H1 (cell line): ENCODE results near the gene FBXW8. TPM values are rescaled to one million over a fixed set of nuclear protein-coding genes. Genes with fewer than 3 reads are reported as not detected.

ENCODE experiments used
- CBX5 ChIP-seq: fragments of 300-800, 300-1000 bp; sonication (generic); IDR thresholded peaks from 2 replicates; pipeline ENCODE4 v1.7.1; 2016; ENCODE audit warnings: antibody characterized with exemption, low read length, low read depth
- polyA plus RNA-seq, 7 experiments: library from polyadenylated mRNA; depleted of rRNA in 3 of 7; stranded (reverse) in 5 of 7; unstranded in 2 of 7; fragments of >200 nt in 5 of 7; fragments of 200-250 nt in 2 of 7; gene quantifications; 1 replicate in 5 of 7; 2 replicates in 1 of 7; 4 replicates in 1 of 7; pipeline versions ENCODE4 v1.2.1 to v1.2.3, GENCODE V29; 2011 to 2013; ENCODE audit warnings: missing spikeins in 2 of 7, mixed read lengths in 2 of 7
- total RNA-seq: library from RNA; stranded (reverse); fragmentation: NEBNext Ultra II Directional; extraction: Animal tissue kit (Norgen Biotek cat#: 25700); gene quantifications from 2 replicates; pipeline ENCODE4 v1.2.1, GENCODE V29; 2021

FBXW8 gene
- total and polyA plus RNA-seq, 2 of the 8 experiments (the other 6 are each of a cell fraction or from before 2014, with no cell fraction given) = 15.8 to 16.0 TPM

GRCh38 chr12:116962197-116962596 lies 51.4 kb downstream of the FBXW8 start (continued):
- TF ChIP-seq CBX5 = no peak
